SK-N-DZ (cell line): Measurements from ENCODE around the gene KRT6C.
"Not testable (repeated sequence)": the region's sequence is repeated elsewhere in the genome, so short reads cannot be mapped to it uniquely, and the experiment has no call there.

ENCODE experiments used
- DNase-seq: peaks from one replicate; pipeline ENCODE4 v3.0.0-alpha.2; 2015; ENCODE audit warnings: low spot score

KRT6C gene

GRCh38 chr12:52499806-52500560, 26.4 kb upstream of the KRT6C start:
- DNase-seq = no peak

- DNase-seq = no peak
Observed at GRCh38 chr12:52498946-52499345, 25.3 kb upstream of the KRT6C start.

GRCh38 chr12:52497975-52498374, 24.4 kb upstream of the KRT6C start:
- no peak for DNase-seq

GRCh38 chr12:52496590-52497071, 23.0 kb upstream of the KRT6C start:
- no peak for DNase-seq

- DNase-seq = no peak
Observed at GRCh38 chr12:52496054-52496453, 22.4 kb upstream of the KRT6C start.

GRCh38 chr12:52495389-52495788, 21.8 kb upstream of the KRT6C start:
- DNase-seq = no peak

GRCh38 chr12:52494518-52494917, 20.9 kb upstream of the KRT6C start:
- no peak for DNase-seq

- no peak for DNase-seq
Observed at GRCh38 chr12:52494100-52494499, 20.5 kb upstream of the KRT6C start.

GRCh38 chr12:52493172-52493571, 19.6 kb upstream of the KRT6C start, which contains the start of gene KRT6A:
KRT6A (minus strand) TSS chr12:52493257; CDS start chr12:52493188, 69 bp downstream.
- no peak for DNase-seq

- not testable (repeated sequence) for DNase-seq
Observed at GRCh38 chr12:52492405-52492804, 18.8 kb upstream of the KRT6C start.

- DNase-seq = not testable (repeated sequence)
Observed at GRCh38 chr12:52491495-52491894, 17.9 kb upstream of the KRT6C start.

GRCh38 chr12:52488736-52489135, 15.1 kb upstream of the KRT6C start:
- DNase-seq = no peak

- not testable (repeated sequence) for DNase-seq
Observed at GRCh38 chr12:52487744-52488443, 14.3 kb upstream of the KRT6C start.

- DNase-seq = no peak
Observed at GRCh38 chr12:52487211-52487610, 13.6 kb upstream of the KRT6C start.

- no peak for DNase-seq
Observed at GRCh38 chr12:52486166-52487105, 12.8 kb upstream of the KRT6C start.

- no peak for DNase-seq
Observed at GRCh38 chr12:52480073-52480472, 6.5 kb upstream of the KRT6C start.

GRCh38 chr12:52477651-52478050, 4.0 kb upstream of the KRT6C start:
- no peak for DNase-seq

GRCh38 chr12:52474212-52474611, 607 bp upstream of the KRT6C start:
- DNase-seq = no peak

GRCh38 chr12:52469853-52470252, 3.8 kb downstream of the KRT6C start:
- DNase-seq = no peak

- no peak for DNase-seq
Observed at GRCh38 chr12:52464897-52465296, 8.7 kb downstream of the KRT6C start.

GRCh38 chr12:52461693-52462092, 11.9 kb downstream of the KRT6C start:
- no peak for DNase-seq

- no peak for DNase-seq
Observed at GRCh38 chr12:52458861-52459260, 14.7 kb downstream of the KRT6C start.
